ENCODE data around the gene TBC1D1.

TBC1D1 gene

GRCh38 chr4:38182334-38182998, 291.6 kb downstream of the TBC1D1 start:
- in situ Hi-C loops (cut with MboI; ENCODE audit: low sequenced_read_pairs), result no loop called here

- in situ Hi-C loops (cut with MboI; ENCODE audit: low sequenced_read_pairs), result no loop called here
Measured at GRCh38 chr4:38184404-38184803, 293.5 kb downstream of the TBC1D1 start.

GRCh38 chr4:38185406-38186144, 294.7 kb downstream of the TBC1D1 start:
- in situ Hi-C loops (cut with MboI; ENCODE audit: low sequenced_read_pairs), result no loop called here

GRCh38 chr4:38188136-38188535, 297.3 kb downstream of the TBC1D1 start:
- in situ Hi-C loops (cut with MboI; ENCODE audit: low sequenced_read_pairs), result no loop called here

- in situ Hi-C loops (cut with MboI; ENCODE audit: low sequenced_read_pairs), result no loop called here
Measured at GRCh38 chr4:38188631-38189101, 297.8 kb downstream of the TBC1D1 start.
